GM12872 (cell line): ENCODE measurements around the gene SPOPL.

Experiments
- CTCF ChIP-seq: IDR thresholded peaks from 3 replicates; pipeline ENCODE4 v1.5.1; 2011; ENCODE audit warnings: low read depth, mild to moderate bottlenecking, low read length, moderate library complexity; ENCODE audit not compliant: insufficient read depth

SPOPL gene

GRCh38 chr2:138565230-138565598 lies 63.6 kb downstream of the SPOPL start:
- TF ChIP-seq CTCF = no peak

- TF ChIP-seq CTCF = no peak
Measured at GRCh38 chr2:138572318-138572717, 70.7 kb downstream of the SPOPL start.

DNA sequence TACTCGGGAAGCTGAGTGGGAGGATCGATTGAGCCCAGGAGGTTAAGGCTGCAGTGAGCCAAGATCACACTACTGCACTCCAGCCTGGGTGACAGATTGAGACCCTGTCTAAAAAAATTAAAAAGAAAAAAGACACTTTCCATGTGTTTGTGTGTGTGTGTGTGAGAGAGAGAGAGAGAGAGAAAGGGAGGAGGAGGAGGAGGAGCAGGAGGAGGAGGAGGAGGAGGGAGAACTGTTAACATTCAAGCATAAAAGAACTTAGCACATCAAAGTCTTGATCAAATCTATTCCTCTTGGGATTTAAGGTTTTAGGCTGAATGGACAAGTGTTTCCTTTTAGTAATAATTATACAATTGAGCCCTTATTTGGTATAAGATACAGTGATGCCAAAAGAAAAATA lies 75.5 kb downstream of the SPOPL start:
- TF ChIP-seq CTCF = no peak

DNA sequence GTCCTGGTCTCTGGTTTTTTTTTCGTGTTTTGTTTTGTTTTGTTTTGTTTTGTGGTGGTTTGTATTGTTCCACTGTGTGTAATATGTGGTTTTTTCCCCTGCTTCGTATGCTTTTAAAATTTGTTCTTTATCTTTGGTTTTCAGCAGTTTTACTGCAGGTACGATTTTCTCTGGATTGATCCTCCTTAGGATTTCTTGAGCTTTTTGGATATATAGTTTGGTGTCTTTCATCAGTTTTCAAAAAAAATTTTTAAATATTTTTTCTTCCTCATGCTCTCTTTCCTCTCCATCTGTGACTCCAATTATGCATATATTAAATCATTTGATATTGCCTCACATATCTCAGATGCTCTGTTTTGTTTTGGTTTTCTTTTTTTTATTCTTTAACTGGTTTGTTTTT lies 78.0 kb downstream of the SPOPL start:
- no peak for TF ChIP-seq CTCF

DNA sequence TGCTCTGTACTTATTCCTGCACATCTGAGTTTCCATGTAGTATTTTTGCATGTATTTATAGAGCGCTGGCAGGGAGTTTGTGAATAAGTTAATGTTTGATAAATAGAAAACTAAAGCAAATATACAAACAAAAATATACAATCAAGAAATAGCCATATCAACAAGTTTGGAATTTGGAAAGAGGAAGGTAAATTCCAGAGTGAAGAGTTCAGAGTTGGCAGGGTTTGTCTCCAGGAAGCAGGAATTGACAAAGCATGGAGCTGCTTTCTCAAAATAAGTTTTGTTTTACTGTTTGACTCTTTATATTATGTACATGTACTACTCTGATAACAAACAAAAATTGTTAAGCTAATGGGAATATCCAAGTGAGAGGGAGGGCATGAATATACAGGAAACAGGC lies 80.3 kb downstream of the SPOPL start:
- no peak for TF ChIP-seq CTCF

DNA sequence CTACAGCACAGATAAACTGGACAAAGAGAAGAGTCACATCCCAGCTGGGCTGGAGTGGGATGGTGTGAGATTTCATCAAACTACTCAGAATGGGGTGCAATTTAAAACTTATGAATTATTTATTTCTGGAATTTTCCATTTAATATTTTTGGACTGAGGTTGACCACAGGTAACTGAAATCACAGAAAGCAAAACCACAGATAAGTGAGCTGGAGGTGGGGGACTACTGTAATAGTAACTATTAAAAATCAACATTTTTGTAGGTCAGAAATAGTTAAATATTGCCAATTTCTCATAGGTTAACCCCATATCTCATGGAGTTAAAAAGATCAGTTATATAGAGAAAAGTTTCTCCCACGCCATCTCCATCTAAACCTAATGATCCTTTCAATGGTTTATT lies 88.1 kb downstream of the SPOPL start:
- no peak for TF ChIP-seq CTCF

GRCh38 chr2:138596403-138596802 lies 94.8 kb downstream of the SPOPL start:
- TF ChIP-seq CTCF = no peak
